Activated CD4-positive, CD25-positive, alpha-beta regulatory T cell (primary cell): ENCODE measurements around the gene RBM20.
"Not testable (repeated sequence)": the region's sequence is repeated elsewhere in the genome, so short reads cannot be mapped to it uniquely, and the experiment has no call there.

ENCODE experiments used
- DNase-seq, 4 experiments: peaks; one replicate each; lab custom pipeline; 2025; lab: John Stamatoyannopoulos, UW

RBM20 gene

GRCh38 chr10:110649347-110650264 lies 5.5 kb downstream of the RBM20 start:
- DNase-seq: no peak

- DNase-seq: no peak
Observed at GRCh38 chr10:110650265-110650668, 6.1 kb downstream of the RBM20 start.

- no peak for DNase-seq
Observed at GRCh38 chr10:110651044-110651958, 7.2 kb downstream of the RBM20 start.

- DNase-seq: no peak
Observed at GRCh38 chr10:110652475-110653118, 8.5 kb downstream of the RBM20 start.

- no peak for DNase-seq
Observed at GRCh38 chr10:110655320-110655719, 11.2 kb downstream of the RBM20 start.

- no peak for DNase-seq
Observed at GRCh38 chr10:110656612-110657011, 12.5 kb downstream of the RBM20 start.

GRCh38 chr10:110657973-110658691 lies 14.0 kb downstream of the RBM20 start:
- no peak for DNase-seq

- no peak for DNase-seq
Observed at GRCh38 chr10:110659558-110659957, 15.4 kb downstream of the RBM20 start.

GRCh38 chr10:110660289-110660688 lies 16.2 kb downstream of the RBM20 start:
- DNase-seq: not testable (repeated sequence)

GRCh38 chr10:110661292-110661691 lies 17.2 kb downstream of the RBM20 start:
- no peak for DNase-seq

- DNase-seq: no peak
Observed at GRCh38 chr10:110664483-110665420, 20.6 kb downstream of the RBM20 start.

- DNase-seq: not testable (repeated sequence)
Observed at GRCh38 chr10:110666259-110666658, 22.1 kb downstream of the RBM20 start.

GRCh38 chr10:110666673-110667072 lies 22.5 kb downstream of the RBM20 start:
- DNase-seq: no peak

- DNase-seq: no peak
Observed at GRCh38 chr10:110667620-110668343, 23.6 kb downstream of the RBM20 start.

GRCh38 chr10:110668443-110668842 lies 24.3 kb downstream of the RBM20 start:
- DNase-seq: no peak

- no peak for DNase-seq
Observed at GRCh38 chr10:110670335-110670734, 26.2 kb downstream of the RBM20 start.

- peak; percentile 8 to 55 (median 36) for DNase-seq
Observed at GRCh38 chr10:110671788-110672579, 27.8 kb downstream of the RBM20 start.

- no peak for DNase-seq
Observed at GRCh38 chr10:110672580-110672919, 28.4 kb downstream of the RBM20 start.

- DNase-seq: no peak
Observed at GRCh38 chr10:110676016-110676415, 31.9 kb downstream of the RBM20 start.
